ENCODE results near the gene POLG2.

- no peak for TF ChIP-seq POLR2A (IDR thresholded peaks at IDR 0.05)
- no peak for TF ChIP-seq CTCF (IDR thresholded peaks at IDR 0.05)
Measured at GRCh38 chr17:64499805-64500486, 3.1 kb upstream of the POLG2 start.

Measured in tibial nerve (tissue), 3 donors.